GM10248 (cell line): ENCODE data around the gene TK2.

ENCODE experiments used
- CTCF ChIA-PET: fragments of 300-600 bp; sonication (Branson Sonifier 250); formaldehyde crosslinking; extraction: SDS; loops from one replicate; lab custom pipeline; 2021; ENCODE audit warnings: antibody characterized with exemption; lab: Yijun Ruan, JAX
- POLR2A ChIA-PET: fragments of 350-650 bp; sonication (Branson Sonifier 250); formaldehyde crosslinking; extraction: SDS; loops from one replicate; lab custom pipeline; 2020; ENCODE audit warnings: antibody characterized with exemption; lab: Yijun Ruan, JAX
- DNase-seq: peaks from one replicate; pipeline ENCODE4 v3.0.0; 2012; ENCODE audit errors: extremely low spot score
- TF ChIP-seq, protein P1 (sequence below): IDR thresholded peaks from 2 replicates; pipeline ENCODE4 v1.5.1; 2012; ENCODE audit warnings: mild to moderate bottlenecking, low read depth; ENCODE audit errors: extremely low read depth, missing control alignments, control extremely low read depth

Gene TK2

DNA sequence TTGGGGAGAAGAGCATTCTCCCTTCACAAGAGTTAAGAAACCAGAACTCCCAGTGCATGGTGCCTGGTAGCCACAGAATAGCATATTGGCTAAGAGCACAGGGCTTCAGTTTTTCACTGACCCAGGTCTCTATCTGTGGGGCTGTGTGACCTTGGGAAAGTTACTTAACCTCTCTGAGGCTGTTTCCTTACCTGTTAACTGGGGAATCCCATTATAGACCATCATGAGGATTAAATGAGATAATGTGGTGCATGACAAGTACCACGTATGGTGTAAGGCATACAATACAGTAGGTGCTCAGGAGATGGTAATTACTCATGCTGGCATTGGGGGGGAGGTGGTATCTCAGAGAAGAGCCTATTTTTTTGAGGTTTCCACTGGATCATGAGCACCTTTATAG, 89.2 kb downstream of the TK2 start:
- ChIA-PET POLR2A (no interaction called here), CTCF (interaction anchor here (1.2 kb wide), 1 partner anchor 54 kb away, joined by 7 read pairs; no protein-coding TSS in a partner anchor)
- no peak for DNase-seq
- TF ChIP-seq, protein P1, sequence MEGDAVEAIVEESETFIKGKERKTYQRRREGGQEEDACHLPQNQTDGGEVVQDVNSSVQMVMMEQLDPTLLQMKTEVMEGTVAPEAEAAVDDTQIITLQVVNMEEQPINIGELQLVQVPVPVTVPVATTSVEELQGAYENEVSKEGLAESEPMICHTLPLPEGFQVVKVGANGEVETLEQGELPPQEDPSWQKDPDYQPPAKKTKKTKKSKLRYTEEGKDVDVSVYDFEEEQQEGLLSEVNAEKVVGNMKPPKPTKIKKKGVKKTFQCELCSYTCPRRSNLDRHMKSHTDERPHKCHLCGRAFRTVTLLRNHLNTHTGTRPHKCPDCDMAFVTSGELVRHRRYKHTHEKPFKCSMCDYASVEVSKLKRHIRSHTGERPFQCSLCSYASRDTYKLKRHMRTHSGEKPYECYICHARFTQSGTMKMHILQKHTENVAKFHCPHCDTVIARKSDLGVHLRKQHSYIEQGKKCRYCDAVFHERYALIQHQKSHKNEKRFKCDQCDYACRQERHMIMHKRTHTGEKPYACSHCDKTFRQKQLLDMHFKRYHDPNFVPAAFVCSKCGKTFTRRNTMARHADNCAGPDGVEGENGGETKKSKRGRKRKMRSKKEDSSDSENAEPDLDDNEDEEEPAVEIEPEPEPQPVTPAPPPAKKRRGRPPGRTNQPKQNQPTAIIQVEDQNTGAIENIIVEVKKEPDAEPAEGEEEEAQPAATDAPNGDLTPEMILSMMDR = no peak

DNA sequence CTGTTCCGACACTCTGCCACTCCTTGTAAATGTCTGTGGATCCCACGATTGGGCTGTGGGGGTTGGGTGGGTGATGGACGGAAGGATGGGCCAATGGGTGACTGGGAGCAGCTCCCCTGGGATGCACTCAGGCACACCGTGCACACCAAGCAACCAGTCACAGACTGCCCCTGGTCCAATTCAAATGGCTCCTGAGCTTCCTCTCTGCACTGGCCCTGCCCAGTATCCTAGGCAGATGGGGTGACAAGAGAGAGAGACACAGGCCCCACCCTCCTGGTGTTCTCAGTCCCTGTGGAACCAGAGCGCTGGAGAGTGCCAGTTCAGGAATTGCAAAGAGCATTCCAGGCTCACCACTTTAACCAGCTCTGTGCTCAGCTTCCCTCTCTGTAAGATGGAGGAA, 90.0 kb downstream of the TK2 start:
- ChIA-PET POLR2A (no interaction called here), CTCF (interaction anchor here (1.2 kb wide), 1 partner anchor 53 kb away, joined by 7 read pairs; no protein-coding TSS in a partner anchor)

DNA sequence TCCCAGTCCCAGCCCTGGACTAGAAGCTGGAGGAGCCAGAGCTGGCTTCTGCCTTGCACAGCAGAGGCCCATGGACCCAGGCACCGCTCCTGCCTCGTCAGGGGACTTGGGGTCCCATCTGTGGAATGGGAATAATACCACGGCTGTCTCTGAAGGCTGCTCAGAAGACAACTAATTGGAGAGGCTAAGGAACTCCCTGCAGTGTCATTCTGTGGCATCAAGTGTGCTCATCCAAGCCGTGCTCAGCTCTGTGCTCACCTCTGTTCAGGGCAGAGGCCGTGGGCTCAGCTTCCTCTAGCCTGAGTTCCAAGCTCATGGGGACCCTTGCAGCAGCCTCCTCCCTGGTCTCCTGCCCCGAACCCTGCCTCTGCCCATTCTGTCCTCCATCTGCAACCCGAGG, 91.1 kb downstream of the TK2 start:
- TF ChIP-seq, protein P1 = no peak
- DNase-seq = no peak
- ChIA-PET CTCF (interaction anchor here (1.3 kb wide), 1 partner anchor 11 kb away, joined by 3 read pairs; no protein-coding TSS in a partner anchor), POLR2A (no interaction called here)

More for the DNA sequence above, 90.0 kb downstream of the TK2 start:
- TF ChIP-seq, protein P1 = no peak
- DNase-seq = no peak

DNA sequence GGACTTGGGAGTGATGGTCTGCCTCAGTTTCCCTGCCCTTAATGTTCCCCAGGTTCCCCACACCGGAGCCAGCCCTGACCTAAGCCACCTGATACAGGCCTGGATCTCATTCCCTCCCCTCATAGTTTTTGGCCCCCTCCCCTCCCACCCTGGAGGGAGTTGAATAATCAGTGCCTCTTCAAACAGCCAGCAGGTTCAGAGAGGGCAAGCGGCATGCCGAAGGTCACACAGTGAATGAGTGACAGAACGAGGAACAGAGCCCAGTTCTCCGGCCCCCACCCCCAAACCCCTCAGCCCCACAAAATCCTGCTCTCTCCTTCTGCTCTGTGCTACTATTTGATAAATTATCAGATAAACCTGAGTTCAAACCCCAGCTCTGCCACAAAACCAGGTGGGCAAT, 91.6 kb downstream of the TK2 start:
- TF ChIP-seq, protein P1 = no peak
- DNase-seq = no peak
- POLR2A ChIA-PET = no interaction called here
- CTCF ChIA-PET = interaction anchor here (1.3 kb wide), 1 partner anchor 10 kb away, joined by 3 read pairs; no protein-coding TSS in a partner anchor
